AG10803 (cell line): ENCODE results near the gene SIRPB2.

ENCODE experiments used
- DNase-seq: peaks from one replicate; pipeline ENCODE4 v3.0.0; 2010; ENCODE audit warnings: low read depth
- H3K4me3 ChIP-seq: 2 replicates; pipeline ENCODE4 v1.5.1; 2011; ENCODE audit warnings: mild to moderate bottlenecking, low read length, control low read depth
- CTCF ChIP-seq: conservative IDR thresholded peaks from 2 replicates; pipeline ENCODE4 v1.5.1; 2011; ENCODE audit warnings: mild to moderate bottlenecking, low read length, control low read depth, inconsistent platforms

The SIRPB2 gene

GRCh38 chr20:1491860-1492642 is 831 bp upstream of the SIRPB2 start:
- no peak overlapping the region for H3K4me3 ChIP-seq
- DNase-seq = no peak
- no peak for TF ChIP-seq CTCF

- TF ChIP-seq CTCF = no peak
- no peak for DNase-seq
- H3K4me3 ChIP-seq = no peak overlapping the region
These were observed 501 bp downstream of the SIRPB2 start for GRCh38 chr20:1490643-1491195.

- DNase-seq = peak; percentile 53
- no peak for TF ChIP-seq CTCF
These were observed 1.3 kb downstream of the SIRPB2 start for GRCh38 chr20:1489764-1490436.

GRCh38 chr20:1489325-1489724 is 1.9 kb downstream of the SIRPB2 start:
- no peak for TF ChIP-seq CTCF
- H3K4me3 ChIP-seq = no peak overlapping the region
- DNase-seq = no peak

More at GRCh38 chr20:1489764-1490436, 1.3 kb downstream of the SIRPB2 start:
- H3K4me3 ChIP-seq = no peak overlapping the region

GRCh38 chr20:1486566-1486965 is 4.7 kb downstream of the SIRPB2 start:
- no peak overlapping the region for H3K4me3 ChIP-seq
- DNase-seq = no peak
- TF ChIP-seq CTCF = no peak

- no peak for DNase-seq
- no peak for TF ChIP-seq CTCF
- no peak overlapping the region for H3K4me3 ChIP-seq
These were observed 6.6 kb downstream of the SIRPB2 start for GRCh38 chr20:1484438-1485116.
